Measurements from ENCODE around the gene HYI. TPM values are rescaled to one million over a fixed set of nuclear protein-coding genes. Genes with fewer than 3 reads are reported as not detected.

The HYI gene
- total RNA-seq, 1 experiment from 2014 or later = 89.8 TPM

GRCh38 chr1:43455213-43455889, 1.6 kb upstream of the HYI start:
- no peaks in the 10 kb centered on the region for H3K27me3 ChIP-seq (ENCODE audit: low read length)
- ChIA-PET POLR2A (ENCODE audit: unreplicated experiment) (interaction anchor here (0.6 kb wide), 1 partner anchor 43 kb away, joined by 3 read pairs; no protein-coding TSS in a partner anchor), CTCF (interaction anchor here (1.2 kb wide), 1 partner anchor 228 kb away, joined by 5 read pairs; no protein-coding TSS in a partner anchor)
- H3F3A ChIP-seq (ENCODE audit: low read length, unreplicated experiment) = no peaks in the 10 kb centered on the region
- H3K27ac ChIP-seq (ENCODE audit: low read length) = no peak overlapping the region
- no peaks in the 10 kb centered on the region for H3K9me2 ChIP-seq (replicated peaks; ENCODE audit: low read length)
- H3K9ac ChIP-seq (ENCODE audit: low read length) = no peak overlapping the region
- TF ChIP-seq CTCF (conservative IDR thresholded peaks at IDR 0.05; ENCODE audit: low read depth, low read length) = no peak
- no peak for TF ChIP-seq EZH2 (IDR thresholded peaks at IDR 0.05; ENCODE audit: low read length, unreplicated experiment)
- no peak for TF ChIP-seq EZH2phosphoT487 (IDR thresholded peaks at IDR 0.05; ENCODE audit: borderline replicate concordance, low read length)
- peak overlapping the region; percentile 90; the same call in 1 of the 2 replicates for H3K4me2 ChIP-seq (ENCODE audit: low read length)
- ATAC-seq (no peak), DNase-seq (no peak)
- peaks cover 6% of the 10 kb centered on the region; the same call in 1 of the 2 replicates for H3K36me3 ChIP-seq (ENCODE audit: low read depth, low read length)
- H4K20me1 ChIP-seq (ENCODE audit: low read length) = no peaks in the 10 kb centered on the region
- no TSS peak for BruUV-seq (replicated peaks)
- peaks cover 29% of the 10 kb centered on the region for H3K4me1 ChIP-seq (ENCODE audit: insufficient read depth, low read length)
- H3K9me3 ChIP-seq (ENCODE audit: low read length) = no peaks in the 10 kb centered on the region
- peaks cover 18% of the 10 kb centered on the region for H3K79me2 ChIP-seq (ENCODE audit: low read length)
- intact Hi-C loops (cut with micrococcal nuclease) = loop anchor here (2.0 kb wide), 1 partner anchor 21 kb away; no protein-coding TSS in a partner anchor
- H3K4me3 ChIP-seq (ENCODE audit: low read length) = no peak overlapping the region; the same call in 1 of the 2 replicates
- no peak overlapping the region for H2AFZ ChIP-seq (ENCODE audit: low read length)

GRCh38 chr1:43454270-43455011, 710 bp upstream of the HYI start:
- peaks cover 18% of the 10 kb centered on the region for H3K79me2 ChIP-seq (ENCODE audit: low read length)
- peak overlapping the region; percentile 52 for H2AFZ ChIP-seq (ENCODE audit: low read length)
- H4K20me1 ChIP-seq (ENCODE audit: low read length) = no peaks in the 10 kb centered on the region
- no peak for TF ChIP-seq CTCF (conservative IDR thresholded peaks at IDR 0.05; ENCODE audit: low read depth, low read length)
- TF ChIP-seq EZH2 (IDR thresholded peaks at IDR 0.05; ENCODE audit: low read length, unreplicated experiment) = no peak
- TF ChIP-seq EZH2phosphoT487 (IDR thresholded peaks at IDR 0.05; ENCODE audit: borderline replicate concordance, low read length) = no peak
- no peaks in the 10 kb centered on the region for H3K27me3 ChIP-seq (ENCODE audit: low read length)
- DNase-seq (peak; percentile 93), ATAC-seq (peak; percentile 80)
- H3K4me1 ChIP-seq (ENCODE audit: insufficient read depth, low read length) = peaks cover 29% of the 10 kb centered on the region
- peak overlapping the region; percentile 73 for H3K9ac ChIP-seq (ENCODE audit: low read length)
- peak overlapping the region; percentile 63 for H3K4me3 ChIP-seq (ENCODE audit: low read length)
- ChIA-PET CTCF (interaction anchor here (1.2 kb wide), 1 partner anchor 227 kb away, joined by 5 read pairs; no protein-coding TSS in a partner anchor), POLR2A (ENCODE audit: unreplicated experiment) (interaction anchor here (0.6 to 1.3 kb wide), 2 partner anchors 65 to 96 kb away, joined by 3 to 5 read pairs; no protein-coding TSS in a partner anchor)
- peaks cover 16% of the 10 kb centered on the region; the same call in 1 of the 2 replicates for H3K36me3 ChIP-seq (ENCODE audit: low read depth, low read length)
- H3K9me2 ChIP-seq (replicated peaks; ENCODE audit: low read length) = no peaks in the 10 kb centered on the region
- peak overlapping the region; percentile 90 for H3K4me2 ChIP-seq (ENCODE audit: low read length)
- BruUV-seq (replicated peaks) = TSS peak; percentile 58
- no peaks in the 10 kb centered on the region for H3K9me3 ChIP-seq (ENCODE audit: low read length)
- no peaks in the 10 kb centered on the region for H3F3A ChIP-seq (ENCODE audit: low read length, unreplicated experiment)
- H3K27ac ChIP-seq (ENCODE audit: low read length) = peak overlapping the region; percentile 71
- intact Hi-C loops (cut with micrococcal nuclease) = loop anchor here (2.0 to 5.0 kb wide), 2 partner anchors 22 to 68 kb away; no protein-coding TSS in a partner anchor
